GM21723 (cell line): ENCODE measurements around the gene MTX1.

Experiments used
- ATAC-seq: cut with Tn5 transposase; IDR thresholded peaks from one replicate; pipeline ENCODE4 v1.9.1; 2021; ENCODE audit warnings: mild to moderate bottlenecking, moderate library complexity; ENCODE audit not compliant: unreplicated experiment

The MTX1 gene

GRCh38 chr1:155174324-155175280 is 33.9 kb upstream of the MTX1 start:
- ATAC-seq = no peak

GRCh38 chr1:155175281-155175926 is 33.1 kb upstream of the MTX1 start:
- no peak for ATAC-seq

GRCh38 chr1:155175927-155176371 is 32.5 kb upstream of the MTX1 start:
- ATAC-seq = no peak

DNA sequence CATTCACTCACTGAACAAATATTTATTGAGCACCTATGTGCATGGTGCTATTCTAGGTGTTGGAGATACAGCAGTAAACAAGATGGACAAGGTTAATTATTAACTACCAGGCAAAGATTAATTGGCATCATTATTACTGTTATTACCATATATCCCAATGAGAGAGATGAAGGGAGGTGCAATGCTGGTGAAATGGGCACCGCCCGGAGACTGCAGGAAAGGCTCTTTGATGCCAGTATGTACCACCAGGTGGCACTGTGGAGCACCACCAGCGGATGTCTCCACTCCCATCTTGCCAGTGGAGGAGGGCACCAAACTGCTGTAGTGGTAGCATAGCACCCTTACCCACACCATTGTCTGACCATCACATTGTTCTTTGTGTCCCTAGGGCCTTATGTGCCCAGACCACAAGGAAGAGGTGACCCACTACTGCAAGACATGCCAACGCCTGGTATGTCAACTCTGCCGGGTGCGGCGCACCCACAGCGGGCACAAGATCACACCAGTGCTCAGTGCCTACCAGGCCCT is 31.9 kb upstream of the MTX1 start:
- ATAC-seq = no peak

DNA sequence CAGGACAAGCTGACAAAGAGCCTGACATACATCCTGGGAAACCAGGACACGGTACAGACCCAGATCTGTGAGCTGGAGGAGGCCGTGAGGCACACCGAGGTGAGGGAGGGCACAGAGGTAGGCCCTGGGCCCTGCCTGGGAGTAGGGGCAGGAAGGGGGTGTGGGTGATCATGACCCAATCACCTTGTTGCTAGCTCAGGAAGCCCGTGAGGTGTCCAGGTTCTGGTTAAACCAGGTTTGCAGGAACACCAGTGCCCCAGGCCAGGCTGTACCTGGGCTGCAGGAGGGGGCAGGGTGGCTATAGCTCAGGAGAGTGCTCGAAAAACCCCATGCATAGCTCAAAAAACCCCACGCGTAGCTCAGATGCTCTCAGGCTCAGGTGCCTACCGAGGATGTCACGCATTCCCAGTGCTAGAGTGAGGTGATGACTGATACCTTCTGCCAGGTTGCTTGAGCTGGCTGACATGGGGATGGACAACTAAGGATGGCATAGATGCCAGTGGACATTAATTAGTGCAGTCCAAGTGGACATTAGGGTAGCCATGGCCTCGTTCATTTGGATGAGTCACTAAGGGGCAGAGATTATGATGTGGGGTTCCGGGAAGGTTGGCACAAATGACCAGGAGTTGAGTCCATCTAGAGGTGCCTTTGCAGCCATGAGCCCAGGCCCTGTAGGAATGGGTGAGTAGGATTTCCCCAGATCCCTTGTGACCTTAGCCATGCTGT is 31.1 kb upstream of the MTX1 start:
- ATAC-seq = no peak

DNA sequence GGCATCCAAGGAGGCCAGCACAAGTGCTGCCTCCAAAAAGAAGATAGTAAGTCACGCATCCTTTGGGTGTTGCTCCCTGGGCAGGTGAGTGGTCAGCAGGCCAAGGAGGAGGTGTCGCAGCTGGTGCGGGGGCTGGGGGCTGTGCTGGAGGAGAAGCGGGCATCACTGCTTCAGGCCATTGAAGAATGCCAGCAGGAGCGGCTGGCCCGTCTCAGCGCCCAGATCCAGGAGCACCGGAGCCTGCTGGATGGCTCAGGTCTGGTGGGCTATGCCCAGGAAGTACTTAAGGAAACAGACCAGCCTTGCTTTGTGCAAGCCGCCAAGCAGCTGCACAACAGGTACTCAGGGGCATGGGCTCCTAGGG is 30.6 kb upstream of the MTX1 start:
- no peak for ATAC-seq

GRCh38 chr1:155178441-155179111 is 29.9 kb upstream of the MTX1 start:
- no peak for ATAC-seq

DNA sequence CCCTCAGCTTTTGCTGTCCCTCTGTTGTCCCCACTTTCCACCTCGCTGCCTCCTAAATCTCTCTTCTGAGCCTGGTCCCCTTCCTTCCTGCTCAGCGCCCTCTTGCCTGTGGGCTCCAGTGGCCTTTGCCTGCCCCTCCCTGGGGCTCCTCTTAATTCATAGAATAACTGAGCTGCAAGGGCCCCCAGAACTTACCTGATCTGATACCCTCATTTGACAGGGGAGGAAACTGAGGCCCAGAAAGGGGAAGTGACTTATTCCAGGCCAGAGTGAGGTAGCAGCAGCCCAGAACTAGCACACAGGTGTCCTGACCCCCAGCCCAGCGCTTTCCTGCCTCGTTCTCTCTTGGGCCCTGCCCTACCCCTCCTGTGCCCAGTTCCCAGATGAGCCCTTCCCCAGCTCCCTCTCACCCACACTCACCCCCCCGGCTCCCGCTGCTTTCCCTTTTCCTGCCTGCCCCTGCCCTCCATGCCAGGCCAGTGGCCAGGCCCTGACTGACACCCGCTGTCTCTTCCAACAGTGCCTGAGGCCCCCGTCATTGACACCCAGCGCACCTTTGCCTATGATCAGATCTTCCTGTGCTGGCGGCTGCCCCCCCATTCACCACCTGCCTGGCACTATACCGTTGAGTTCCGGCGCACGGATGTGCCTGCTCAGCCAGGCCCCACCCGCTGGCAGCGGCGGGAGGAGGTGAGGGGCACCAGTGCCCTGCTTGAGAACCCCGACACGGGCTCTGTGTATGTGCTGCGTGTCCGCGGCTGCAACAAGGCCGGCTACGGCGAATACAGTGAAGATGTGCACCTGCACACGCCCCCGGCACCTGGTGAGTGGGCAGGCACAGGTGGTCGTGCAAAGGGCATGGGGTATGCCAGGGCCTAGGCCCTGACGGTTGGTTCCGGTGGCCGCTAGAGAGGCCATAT is 29.1 kb upstream of the MTX1 start:
- ATAC-seq = no peak

- no peak for ATAC-seq
Measured at GRCh38 chr1:155181371-155182051, 27.0 kb upstream of the MTX1 start.

DNA sequence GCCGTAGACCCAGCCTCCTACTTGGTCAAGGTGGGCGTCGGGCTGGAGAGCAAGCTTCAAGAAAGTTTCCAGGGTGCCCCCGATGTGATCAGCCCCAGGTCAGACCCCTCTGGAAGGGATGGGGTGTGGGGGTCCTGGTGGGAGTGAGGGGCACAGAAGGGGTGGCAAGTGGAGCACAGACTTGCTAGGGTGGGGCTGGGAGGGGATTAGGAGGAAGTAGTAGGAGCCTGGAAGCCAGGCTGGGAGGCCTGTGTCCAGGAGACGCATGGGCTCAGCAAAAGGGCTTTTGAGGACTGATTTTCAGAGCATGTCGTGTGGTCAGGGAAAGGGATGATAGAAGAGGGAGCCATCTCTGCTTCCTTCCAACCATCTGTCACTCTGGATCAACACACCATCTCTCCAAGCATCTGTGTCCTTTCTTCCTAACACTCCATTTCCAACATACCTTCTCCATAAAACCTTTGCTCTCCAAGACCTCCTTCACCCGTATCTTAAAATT is 26.4 kb upstream of the MTX1 start:
- no peak for ATAC-seq

- no peak for ATAC-seq
Measured at GRCh38 chr1:155183775-155184221, 24.7 kb upstream of the MTX1 start.

DNA sequence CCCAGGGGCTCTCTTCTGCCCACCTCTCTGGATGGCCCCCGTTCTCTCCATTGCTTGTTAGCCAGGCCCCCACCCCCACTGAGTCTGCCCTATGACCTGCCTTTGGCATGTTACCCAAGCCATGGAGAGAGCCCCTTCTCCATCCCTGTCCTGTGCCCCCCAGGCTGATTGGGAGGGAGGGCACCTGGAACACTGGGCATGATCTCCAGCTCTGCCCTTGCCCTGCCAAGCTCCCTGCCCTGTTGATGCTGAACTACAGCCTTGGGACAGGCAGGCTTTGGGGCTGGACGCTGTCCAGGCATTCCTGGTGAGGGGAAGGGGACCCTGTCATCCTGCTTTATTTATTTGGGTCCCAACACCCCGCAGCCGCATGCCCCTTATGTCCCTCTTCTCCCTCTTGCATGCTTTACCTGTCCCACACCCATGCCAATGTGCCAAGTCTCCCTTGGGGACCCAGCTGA is 24.1 kb upstream of the MTX1 start:
- no peak for ATAC-seq

GRCh38 chr1:155184835-155185782 is 23.4 kb upstream of the MTX1 start:
- peak; percentile 85 for ATAC-seq

DNA sequence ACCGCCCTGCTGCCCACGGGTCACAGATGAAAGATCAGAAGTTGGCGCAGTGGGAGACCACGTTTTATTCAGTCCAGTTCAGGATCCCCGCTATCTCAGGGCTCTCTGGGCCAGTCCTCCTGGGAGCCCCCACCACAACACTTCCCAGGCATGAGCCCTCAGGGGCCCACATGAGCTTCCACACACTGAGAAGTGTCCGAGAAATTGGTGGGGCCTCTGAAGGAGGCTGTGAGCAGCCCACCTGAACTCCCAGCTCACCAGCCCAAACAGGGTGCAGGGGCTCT is 22.8 kb upstream of the MTX1 start:
- peak; percentile 8 for ATAC-seq

- ATAC-seq = no peak
Measured at GRCh38 chr1:155186067-155186793, 22.3 kb upstream of the MTX1 start.

DNA sequence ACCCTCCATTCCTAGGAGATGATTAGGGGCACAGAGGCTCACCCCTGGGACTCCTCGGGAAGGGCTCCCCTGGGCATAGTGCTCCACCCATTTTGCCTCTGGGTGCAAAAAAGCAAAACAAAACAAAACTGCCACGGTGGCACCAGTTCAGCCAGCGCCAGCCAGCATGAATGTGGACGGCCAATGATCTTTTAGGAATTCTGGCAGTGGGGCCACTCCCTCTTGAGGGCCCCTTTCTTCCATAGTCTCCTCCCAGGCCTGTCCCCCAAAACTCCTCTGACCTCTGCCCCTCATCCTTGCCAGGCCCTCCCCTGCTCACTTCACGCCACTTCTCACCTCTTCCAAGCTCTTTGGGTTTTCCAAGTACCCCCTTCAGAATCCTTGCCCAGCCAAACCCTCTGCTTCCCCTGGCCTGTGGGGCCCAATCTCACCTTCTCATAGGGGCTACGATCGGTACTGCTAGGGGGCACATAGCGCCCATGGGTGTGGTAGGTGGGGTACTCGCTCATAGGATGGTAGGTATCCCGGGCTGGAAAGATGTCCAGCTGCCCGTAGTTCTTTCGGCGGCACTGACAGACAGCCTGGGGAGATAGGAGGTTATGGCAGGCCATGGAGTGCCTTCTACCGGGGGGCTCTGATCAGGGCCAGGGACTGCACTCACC is 21.6 kb upstream of the MTX1 start:
- no peak for ATAC-seq

DNA sequence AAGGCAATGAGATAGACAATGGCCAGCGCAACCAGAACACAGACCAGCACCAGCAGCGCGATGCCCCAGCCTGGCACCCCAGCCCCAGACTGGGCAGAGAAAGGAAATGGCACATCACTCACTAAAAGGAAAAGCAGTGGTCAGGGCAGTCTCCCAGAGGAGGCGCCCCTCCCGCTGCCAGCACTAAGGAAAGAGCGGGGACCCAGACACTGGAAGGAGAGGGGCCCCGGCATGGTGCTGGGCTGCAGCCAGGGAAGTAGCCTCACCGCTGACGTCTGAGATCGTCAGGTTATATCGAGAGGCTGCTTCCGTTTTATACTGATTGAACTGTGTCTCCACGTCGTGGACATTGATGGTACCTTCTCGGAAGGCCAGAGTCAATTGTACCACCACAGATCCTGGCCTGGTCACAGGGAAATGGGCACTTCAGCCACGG is 21.0 kb upstream of the MTX1 start:
- ATAC-seq = no peak
